HG03108 (cell line): ENCODE data around the gene A1BG.
A peak's percentile ranks its signal among the peaks of the same experiment; 100 is the strongest.

ENCODE experiments used
- ATAC-seq: cut with Tn5 transposase; IDR thresholded peaks from one replicate; pipeline ENCODE4 v1.9.1; 2021; ENCODE audit warnings: moderate library complexity; ENCODE audit not compliant: unreplicated experiment

A1BG gene, protein sequence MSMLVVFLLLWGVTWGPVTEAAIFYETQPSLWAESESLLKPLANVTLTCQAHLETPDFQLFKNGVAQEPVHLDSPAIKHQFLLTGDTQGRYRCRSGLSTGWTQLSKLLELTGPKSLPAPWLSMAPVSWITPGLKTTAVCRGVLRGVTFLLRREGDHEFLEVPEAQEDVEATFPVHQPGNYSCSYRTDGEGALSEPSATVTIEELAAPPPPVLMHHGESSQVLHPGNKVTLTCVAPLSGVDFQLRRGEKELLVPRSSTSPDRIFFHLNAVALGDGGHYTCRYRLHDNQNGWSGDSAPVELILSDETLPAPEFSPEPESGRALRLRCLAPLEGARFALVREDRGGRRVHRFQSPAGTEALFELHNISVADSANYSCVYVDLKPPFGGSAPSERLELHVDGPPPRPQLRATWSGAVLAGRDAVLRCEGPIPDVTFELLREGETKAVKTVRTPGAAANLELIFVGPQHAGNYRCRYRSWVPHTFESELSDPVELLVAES

GRCh38 chr19:58352760-58353671 lies at the start of gene A1BG:
Gene A1BG, minus strand, starts transcription at chr19:58353492. Its CDS starts 55 bp downstream, at chr19:58353437.
- no peak for ATAC-seq

- ATAC-seq = no peak
Measured at GRCh38 chr19:58401840-58402421, 48.6 kb upstream of the A1BG start.

GRCh38 chr19:58400916-58401839 lies 47.9 kb upstream of the A1BG start:
- ATAC-seq = peak; percentile 98

DNA sequence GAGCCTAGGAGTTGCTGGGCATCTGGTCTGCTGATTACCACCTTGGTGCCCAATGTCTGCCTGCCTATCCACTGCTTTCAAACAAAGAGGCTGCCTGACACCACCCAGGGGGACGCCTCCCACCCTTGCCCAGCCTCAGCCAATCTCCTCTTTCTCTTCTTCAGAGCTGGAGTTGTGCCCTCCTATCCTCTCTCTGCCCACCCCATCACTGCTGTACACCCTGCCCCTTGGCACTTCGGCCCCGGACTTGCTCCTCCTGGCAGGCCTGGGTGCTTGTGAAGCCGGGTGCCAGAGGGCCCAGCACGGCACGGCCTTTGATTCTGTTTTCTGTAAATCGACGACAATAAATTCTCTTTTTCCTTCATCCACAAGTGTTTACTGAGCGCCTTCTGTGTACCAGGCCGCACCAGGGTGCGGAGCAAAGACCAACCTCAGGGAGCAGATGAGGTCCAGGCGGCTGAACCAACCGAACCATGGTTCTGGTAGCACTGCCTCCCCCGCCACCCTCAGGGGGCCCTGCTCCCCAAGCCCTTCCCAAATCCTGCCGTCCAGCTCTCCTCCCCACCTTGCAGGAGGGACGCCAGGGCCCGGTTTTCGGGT lies 47.1 kb upstream of the A1BG start:
- ATAC-seq = no peak

- ATAC-seq = no peak
Measured at GRCh38 chr19:58399903-58400302, 46.6 kb upstream of the A1BG start.

GRCh38 chr19:58398545-58398944 lies 45.3 kb upstream of the A1BG start:
- ATAC-seq = no peak

- ATAC-seq = no peak
Measured at GRCh38 chr19:58398087-58398486, 44.8 kb upstream of the A1BG start.

GRCh38 chr19:58397533-58398037 lies 44.3 kb upstream of the A1BG start:
- ATAC-seq = no peak

- ATAC-seq = no peak
Measured at GRCh38 chr19:58396691-58397532, 43.6 kb upstream of the A1BG start.

GRCh38 chr19:58395979-58396627 lies 42.8 kb upstream of the A1BG start:
- no peak for ATAC-seq

DNA sequence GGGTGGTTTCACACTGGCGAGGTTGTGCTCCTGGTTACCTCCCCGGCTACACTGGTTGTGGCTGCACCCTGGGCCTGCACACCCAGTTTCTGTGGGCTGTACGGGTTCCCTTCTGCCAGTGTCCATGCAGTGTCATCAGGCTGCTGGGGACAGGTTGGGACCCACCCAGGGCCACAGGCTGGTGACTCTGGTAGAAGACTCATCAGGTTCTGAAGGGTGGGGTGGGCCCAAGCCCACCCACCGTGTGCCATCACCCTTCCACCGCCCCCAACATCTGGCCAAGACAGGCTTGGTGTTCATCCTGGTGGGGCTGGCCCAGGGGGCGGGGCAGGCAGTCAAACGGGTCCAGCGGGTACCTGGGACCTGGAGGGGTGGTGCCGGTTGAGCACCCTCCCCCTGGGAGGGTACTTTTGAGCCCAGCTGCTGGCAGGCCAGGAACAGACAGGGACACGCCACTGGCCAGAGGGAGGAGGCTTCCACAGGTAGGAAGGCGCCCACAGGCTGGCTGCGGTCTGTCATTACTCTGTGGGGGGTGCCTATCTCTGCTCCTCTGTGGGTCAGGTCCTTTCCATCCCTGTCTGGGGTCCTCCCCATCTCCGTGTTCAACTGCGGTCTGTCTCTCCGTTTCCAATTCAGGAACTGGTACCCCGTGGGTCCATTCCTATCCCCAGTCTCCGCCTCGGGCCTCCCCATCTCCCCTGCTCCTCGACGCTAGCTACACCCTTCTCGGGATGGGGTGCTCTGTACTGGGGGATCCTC lies 42.1 kb upstream of the A1BG start, which contains the start of gene RNF225:
Gene RNF225 (plus strand): TSS at position 437 of the 759 bp plus-strand sequence. CDS start 434 bp downstream, outside the sequence.
- no peak for ATAC-seq

- no peak for ATAC-seq
Measured at GRCh38 chr19:58394821-58395219, 41.5 kb upstream of the A1BG start.

GRCh38 chr19:58393725-58394033 lies 40.4 kb upstream of the A1BG start:
- no peak for ATAC-seq

DNA sequence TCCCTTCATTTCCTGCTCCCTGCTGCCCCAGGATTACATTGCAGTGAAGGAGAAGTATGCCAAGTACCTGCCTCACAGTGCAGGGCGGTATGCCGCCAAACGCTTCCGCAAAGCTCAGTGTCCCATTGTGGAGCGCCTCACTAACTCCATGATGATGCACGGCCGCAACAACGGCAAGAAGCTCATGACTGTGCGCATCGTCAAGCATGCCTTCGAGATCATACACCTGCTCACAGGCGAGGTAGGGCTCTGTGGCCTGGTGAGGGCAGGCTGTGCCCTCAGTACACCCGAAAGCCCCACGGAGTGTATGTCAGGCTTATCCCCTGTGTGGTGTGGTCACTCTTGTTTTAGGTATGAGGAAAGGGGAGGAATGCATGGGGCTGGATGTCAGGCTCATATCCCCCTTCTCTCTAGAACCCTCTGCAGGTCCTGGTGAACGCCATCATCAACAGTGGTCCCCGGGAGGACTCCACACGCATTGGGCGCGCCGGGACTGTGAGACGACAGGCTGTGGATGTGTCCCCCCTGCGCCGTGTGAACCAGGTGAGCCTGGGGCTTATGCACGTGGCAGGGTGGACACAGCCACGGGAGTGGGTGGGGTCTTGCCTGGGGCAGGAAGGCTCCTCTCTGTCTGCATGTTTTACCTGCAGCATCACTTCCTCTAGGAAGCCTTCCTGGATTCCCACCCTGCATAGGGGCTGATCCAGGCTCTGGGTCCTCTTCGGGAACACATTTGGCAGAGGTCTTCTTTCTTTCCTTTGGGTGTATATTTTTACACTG lies 39.8 kb upstream of the A1BG start:
- ATAC-seq = no peak

DNA sequence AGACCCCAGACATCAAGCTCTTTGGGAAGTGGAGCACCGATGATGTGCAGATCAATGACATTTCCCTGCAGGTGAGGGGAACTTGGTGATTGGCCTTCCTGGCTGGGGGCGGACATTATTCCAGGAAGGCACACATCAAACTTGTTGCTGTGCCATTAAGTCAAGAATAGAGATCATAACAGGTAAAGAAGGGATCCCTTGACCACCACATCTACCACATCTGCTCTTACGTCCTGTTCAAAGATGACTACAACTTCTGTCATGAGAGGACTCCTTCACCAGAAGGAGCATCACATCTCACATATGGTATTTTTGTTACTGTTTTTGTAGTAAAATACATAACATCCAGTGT lies 34.9 kb upstream of the A1BG start:
- ATAC-seq = no peak

- ATAC-seq = no peak
Measured at GRCh38 chr19:58387338-58388174, 34.3 kb upstream of the A1BG start.
